ENCODE data around the gene TTC32. TPM values are rescaled to one million over a fixed set of nuclear protein-coding genes. Genes with fewer than 3 reads are reported as not detected.
A peak's percentile ranks its signal among the peaks of the same experiment; 100 is the strongest.

The TTC32 gene
- total RNA-seq (ENCODE audit: unreplicated experiment) = 15.3 TPM
- long read RNA-seq, partial matches to known transcripts = 0 of 2 reads
- long read RNA-seq, other reads (novel, unspliced or antisense) = 0 of 2 reads

GRCh38 chr2:19901442-19902215 lies at the start of gene TTC32:
Gene TTC32 (minus strand): TSS chr2:19901983. CDS start chr2:19901854, 129 bp downstream.
- Mint-ChIP-seq H3K4me1 (ENCODE audit: low read depth, unreplicated experiment) (peaks cover 10% of the 10 kb centered on the region), H3K4me3 (ENCODE audit: unreplicated experiment) (peak within 1 kb of the TSS; percentile 90)
- DNase-seq = peak; percentile 96

DNA sequence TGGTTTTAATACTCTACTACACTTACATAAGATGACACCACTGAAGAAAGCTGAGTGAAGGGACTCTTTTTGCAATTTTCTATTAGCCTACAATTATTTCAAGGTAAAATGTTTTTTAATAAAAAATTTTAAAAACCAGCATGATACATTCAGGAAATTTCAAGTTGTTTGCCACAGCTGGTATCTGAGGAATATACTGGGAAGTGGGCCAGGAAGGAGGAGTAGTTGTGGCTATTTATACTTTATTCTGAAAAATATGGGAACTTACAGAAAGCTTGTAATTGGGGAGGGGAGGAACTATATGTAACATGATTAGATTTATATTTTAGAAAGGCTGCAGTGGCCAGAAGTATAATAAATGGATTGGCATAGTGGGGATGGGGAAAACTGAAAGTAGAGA lies 47.3 kb upstream of the TTC32 start:
- Mint-ChIP-seq H3K27ac (ENCODE audit: unreplicated experiment) (no peak overlapping the region), H3K36me3 (ENCODE audit: unreplicated experiment) (no peaks in the 10 kb centered on the region), H3K27me3 (ENCODE audit: unreplicated experiment) (no peaks in the 10 kb centered on the region), H3K4me3 (ENCODE audit: unreplicated experiment) (no peak overlapping the region), H3K9me3 (ENCODE audit: unreplicated experiment) (no peaks in the 10 kb centered on the region), H3K4me1 (ENCODE audit: low read depth, unreplicated experiment) (peaks cover 2% of the 10 kb centered on the region)
- TF ChIP-seq, protein P1, sequence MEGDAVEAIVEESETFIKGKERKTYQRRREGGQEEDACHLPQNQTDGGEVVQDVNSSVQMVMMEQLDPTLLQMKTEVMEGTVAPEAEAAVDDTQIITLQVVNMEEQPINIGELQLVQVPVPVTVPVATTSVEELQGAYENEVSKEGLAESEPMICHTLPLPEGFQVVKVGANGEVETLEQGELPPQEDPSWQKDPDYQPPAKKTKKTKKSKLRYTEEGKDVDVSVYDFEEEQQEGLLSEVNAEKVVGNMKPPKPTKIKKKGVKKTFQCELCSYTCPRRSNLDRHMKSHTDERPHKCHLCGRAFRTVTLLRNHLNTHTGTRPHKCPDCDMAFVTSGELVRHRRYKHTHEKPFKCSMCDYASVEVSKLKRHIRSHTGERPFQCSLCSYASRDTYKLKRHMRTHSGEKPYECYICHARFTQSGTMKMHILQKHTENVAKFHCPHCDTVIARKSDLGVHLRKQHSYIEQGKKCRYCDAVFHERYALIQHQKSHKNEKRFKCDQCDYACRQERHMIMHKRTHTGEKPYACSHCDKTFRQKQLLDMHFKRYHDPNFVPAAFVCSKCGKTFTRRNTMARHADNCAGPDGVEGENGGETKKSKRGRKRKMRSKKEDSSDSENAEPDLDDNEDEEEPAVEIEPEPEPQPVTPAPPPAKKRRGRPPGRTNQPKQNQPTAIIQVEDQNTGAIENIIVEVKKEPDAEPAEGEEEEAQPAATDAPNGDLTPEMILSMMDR (IDR thresholded peaks at IDR 0.05; ENCODE audit: partially characterized antibody, unreplicated experiment) = no peak
- DNase-seq = no peak

More at GRCh38 chr2:19901442-19902215, at the start of gene TTC32:
- H3K27ac Mint-ChIP-seq (ENCODE audit: unreplicated experiment) = peak within 1 kb of the TSS; percentile 99
- H3K27me3 Mint-ChIP-seq (ENCODE audit: unreplicated experiment) = peaks cover 3% of the 10 kb centered on the region
- TF ChIP-seq, protein P1 (IDR thresholded peaks at IDR 0.05; ENCODE audit: partially characterized antibody, unreplicated experiment) = no peak
- no peaks in the 10 kb centered on the region for H3K36me3 Mint-ChIP-seq (ENCODE audit: unreplicated experiment)
- H3K9me3 Mint-ChIP-seq (ENCODE audit: unreplicated experiment) = peaks cover 8% of the 10 kb centered on the region

DNA sequence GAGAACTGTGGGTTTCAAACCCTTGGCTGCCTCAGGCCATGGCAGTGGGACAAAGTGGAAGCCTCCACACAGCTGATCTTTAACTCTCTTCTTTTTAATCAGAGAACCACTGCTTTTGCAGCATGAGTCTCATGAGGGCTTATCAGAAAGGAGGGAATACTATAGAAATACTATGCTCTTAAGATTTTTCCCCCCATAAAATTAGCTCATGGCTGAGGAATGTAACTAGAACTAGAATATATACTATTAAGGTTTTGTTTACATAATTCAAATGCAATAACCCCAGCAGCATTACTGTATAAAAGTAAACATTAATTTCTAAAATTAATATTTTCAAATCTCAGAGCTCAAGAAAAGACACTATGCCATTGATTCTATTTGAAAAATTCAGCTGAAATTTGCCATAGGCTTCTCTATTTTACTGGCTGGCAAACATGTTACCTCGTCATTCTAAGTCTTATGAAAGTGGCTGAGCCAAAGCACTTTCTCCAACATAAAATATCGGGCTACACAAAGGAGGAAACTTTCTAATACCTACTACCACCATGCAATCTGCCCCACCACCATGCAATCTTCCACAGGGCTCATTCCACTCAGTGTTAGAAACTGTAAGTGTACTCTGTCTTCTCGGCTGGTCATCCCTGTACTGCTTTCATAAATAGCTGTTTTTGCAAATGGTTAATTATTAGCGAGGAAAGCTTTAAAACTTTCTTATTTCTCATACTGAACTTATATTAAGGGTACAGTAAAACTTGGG lies 45.6 kb upstream of the TTC32 start:
- DNase-seq = no peak
- Mint-ChIP-seq H3K27ac (ENCODE audit: unreplicated experiment) (no peak overlapping the region), H3K27me3 (ENCODE audit: unreplicated experiment) (no peaks in the 10 kb centered on the region), H3K36me3 (ENCODE audit: unreplicated experiment) (no peaks in the 10 kb centered on the region), H3K9me3 (ENCODE audit: unreplicated experiment) (no peaks in the 10 kb centered on the region), H3K4me1 (ENCODE audit: low read depth, unreplicated experiment) (peaks cover 4% of the 10 kb centered on the region), H3K4me3 (ENCODE audit: unreplicated experiment) (no peak overlapping the region)
- TF ChIP-seq, protein P1 (IDR thresholded peaks at IDR 0.05; ENCODE audit: partially characterized antibody, unreplicated experiment) = no peak

DNA sequence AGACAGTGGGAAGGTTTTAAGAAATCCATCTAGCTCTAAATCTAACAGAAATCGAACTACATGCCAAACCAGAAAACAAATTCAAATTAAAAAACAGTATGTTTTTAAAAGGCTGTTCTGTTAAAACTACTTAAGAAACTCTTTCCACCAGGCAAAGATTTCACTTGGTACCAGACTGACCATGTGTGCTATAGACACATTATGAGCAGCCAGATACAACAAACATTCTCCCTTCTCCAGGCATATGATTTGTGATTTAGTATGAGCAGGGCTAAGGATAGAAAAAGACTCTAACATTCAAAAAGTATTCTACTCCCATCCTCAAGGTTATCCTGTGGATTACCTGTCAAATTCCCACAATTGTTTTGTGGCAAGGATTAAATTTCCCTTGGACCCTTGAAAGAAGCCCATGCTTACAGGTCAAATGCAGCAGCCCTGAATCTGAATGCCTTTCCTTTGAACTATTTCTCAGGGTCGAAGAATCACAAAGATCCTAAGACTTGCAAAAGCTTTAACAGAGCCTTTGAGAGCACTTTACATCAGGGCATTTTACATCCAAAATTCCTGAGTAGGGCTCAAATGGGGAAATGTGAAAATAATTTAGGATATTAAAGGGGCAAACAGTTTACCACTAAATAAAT lies 42.5 kb upstream of the TTC32 start:
- H3K36me3 Mint-ChIP-seq (ENCODE audit: unreplicated experiment) = no peaks in the 10 kb centered on the region
- H3K4me3 Mint-ChIP-seq (ENCODE audit: unreplicated experiment) = no peak overlapping the region
- H3K27ac Mint-ChIP-seq (ENCODE audit: unreplicated experiment) = no peak overlapping the region
- TF ChIP-seq, protein P1 (IDR thresholded peaks at IDR 0.05; ENCODE audit: partially characterized antibody, unreplicated experiment) = no peak
- DNase-seq = no peak
- peaks cover 4% of the 10 kb centered on the region for H3K4me1 Mint-ChIP-seq (ENCODE audit: low read depth, unreplicated experiment)
- H3K27me3 Mint-ChIP-seq (ENCODE audit: unreplicated experiment) = peaks cover 1% of the 10 kb centered on the region
- H3K9me3 Mint-ChIP-seq (ENCODE audit: unreplicated experiment) = no peaks in the 10 kb centered on the region
